H9 (cell line): ENCODE data around the gene NOG. TPM values are rescaled to one million over a fixed set of nuclear protein-coding genes. Genes with fewer than 3 reads are reported as not detected.

ENCODE experiments used
- DNase-seq: peaks from one replicate; pipeline ENCODE4 v3.0.0-alpha.2; 2017
- H2AFZ ChIP-seq: one replicate; pipeline ENCODE4 v1.6.1; 2013; ENCODE audit warnings: mild to moderate bottlenecking, low read length, control low read depth, moderate library complexity
- H2AK5ac ChIP-seq: 2 replicates; pipeline ENCODE4 v1.6.1; 2013; ENCODE audit warnings: low read length, control low read depth, mixed read lengths; ENCODE audit not compliant: insufficient read length
- H2BK120ac ChIP-seq: one replicate; pipeline ENCODE4 v1.6.1; 2013; ENCODE audit warnings: low read depth, mild to moderate bottlenecking, low read length, control low read depth, inconsistent platforms; ENCODE audit not compliant: poor library complexity, severe bottlenecking
- H2BK12ac ChIP-seq: 2 replicates; pipeline ENCODE4 v1.6.1; 2013; ENCODE audit warnings: low read length, control low read depth, mixed read lengths, low read depth; ENCODE audit not compliant: insufficient read length
- H2BK15ac ChIP-seq: 2 replicates; pipeline ENCODE4 v1.6.1; 2013; ENCODE audit warnings: low read depth, low read length, control low read depth
- H2BK20ac ChIP-seq: one replicate; pipeline ENCODE4 v1.6.1; 2013; ENCODE audit warnings: low read depth, mild to moderate bottlenecking, low read length, control low read depth, inconsistent platforms; ENCODE audit not compliant: poor library complexity, severe bottlenecking
- H2BK5ac ChIP-seq: 2 replicates; pipeline ENCODE4 v1.6.1; 2013; ENCODE audit warnings: low read length, control low read depth, mixed read lengths; ENCODE audit not compliant: insufficient read length
- H3K14ac ChIP-seq: 2 replicates; pipeline ENCODE4 v1.6.1; 2013; ENCODE audit warnings: low read length, control low read depth; ENCODE audit not compliant: insufficient read depth
- H3K18ac ChIP-seq: 2 replicates; pipeline ENCODE4 v1.6.1; 2013; ENCODE audit warnings: low read depth, mild to moderate bottlenecking, mixed read lengths, low read length, control low read depth; ENCODE audit not compliant: insufficient read length
- H3K23ac ChIP-seq: 2 replicates; pipeline ENCODE4 v1.6.1; 2013; ENCODE audit warnings: low read length, control low read depth, mixed read lengths, low read depth; ENCODE audit not compliant: insufficient read length
- H3K23me2 ChIP-seq: 2 replicates; pipeline ENCODE4 v1.6.1; 2013; ENCODE audit warnings: low read depth, mild to moderate bottlenecking, mixed read lengths, low read length, control low read depth; ENCODE audit not compliant: insufficient read length, poor library complexity, severe bottlenecking
- H3K27ac ChIP-seq: 2 replicates; pipeline ENCODE4 v1.5.1; 2013; ENCODE audit warnings: low read length, control low read depth, mixed read lengths, low read depth; ENCODE audit not compliant: insufficient read length
- H3K27me3 ChIP-seq: 2 replicates; pipeline ENCODE4 v1.6.1; 2013; ENCODE audit warnings: low read length, control low read depth, inconsistent platforms; ENCODE audit not compliant: insufficient read depth
- H3K4ac ChIP-seq: 2 replicates; pipeline ENCODE4 v1.6.1; 2013; ENCODE audit warnings: low read depth, mild to moderate bottlenecking, control low read depth, inconsistent platforms, low read length, moderate library complexity
- H3K4me1 ChIP-seq: 2 replicates; pipeline ENCODE4 v1.6.1; 2013; ENCODE audit warnings: low read length, control low read depth, inconsistent platforms; ENCODE audit not compliant: insufficient read depth
- H3K4me2 ChIP-seq: 2 replicates; pipeline ENCODE4 v1.6.1; 2013; ENCODE audit warnings: low read length, control low read depth, mixed read lengths; ENCODE audit not compliant: insufficient read length, insufficient read depth
- H3K56ac ChIP-seq: 2 replicates; pipeline ENCODE4 v1.6.1; 2013; ENCODE audit warnings: low read depth, mild to moderate bottlenecking, mixed read lengths, low read length, control low read depth; ENCODE audit not compliant: insufficient read length
- H3K79me1 ChIP-seq: 2 replicates; pipeline ENCODE4 v1.6.1; 2013; ENCODE audit warnings: low read depth, mild to moderate bottlenecking, moderate library complexity, low read length, control low read depth, inconsistent platforms; ENCODE audit not compliant: insufficient read depth, poor library complexity, severe bottlenecking
- H3K79me2 ChIP-seq: 2 replicates; pipeline ENCODE4 v1.6.1; 2013; ENCODE audit warnings: low read length, control low read depth, inconsistent platforms; ENCODE audit not compliant: insufficient read depth
- H3K9ac ChIP-seq: 2 replicates; pipeline ENCODE4 v1.6.1; 2013; ENCODE audit warnings: low read length, control low read depth, mixed read lengths; ENCODE audit not compliant: insufficient read length; ENCODE audit errors: extremely low read depth
- H3K9me3 ChIP-seq: one replicate; pipeline ENCODE4 v1.6.1; 2013; ENCODE audit warnings: low read depth, low read length, inconsistent platforms; ENCODE audit not compliant: control insufficient read depth
- H3T11ph ChIP-seq: one replicate; pipeline ENCODE4 v1.6.1; 2013; ENCODE audit warnings: mild to moderate bottlenecking, low read length, control low read depth, inconsistent platforms
- H4K20me1 ChIP-seq: one replicate; pipeline ENCODE4 v1.6.1; 2013; ENCODE audit not compliant: control insufficient read depth, insufficient read length, insufficient read depth
- H4K5ac ChIP-seq: 2 replicates; pipeline ENCODE4 v1.6.1; 2013; ENCODE audit warnings: low read depth, mild to moderate bottlenecking, mixed read lengths, low read length, control low read depth; ENCODE audit not compliant: insufficient read length
- H4K8ac ChIP-seq: replicated peaks from 2 replicates; pipeline ENCODE4 v1.6.1; 2013; ENCODE audit warnings: low read length, control low read depth, mixed read lengths, low read depth; ENCODE audit not compliant: insufficient read length
- H4K91ac ChIP-seq: 2 replicates; pipeline ENCODE4 v1.6.1; 2013; ENCODE audit warnings: low read depth, mild to moderate bottlenecking, moderate library complexity, mixed read lengths, low read length, control low read depth; ENCODE audit not compliant: insufficient read length
- H3K27ac Mint-ChIP-seq, 3 experiments: 2 replicates in 2 of 3; 3 replicates in 1 of 3; pipeline ENCODE4 v1.8.0; 2020 to 2021; ENCODE audit warnings: mixed read lengths in 3 of 3, mild to moderate bottlenecking in 1 of 3, moderate library complexity in 1 of 3
- H3K27me3 Mint-ChIP-seq: 2 replicates; pipeline ENCODE4 v1.8.0; 2021; ENCODE audit warnings: low read depth, mild to moderate bottlenecking, moderate library complexity, mixed read lengths
- H3K36me3 Mint-ChIP-seq, 3 experiments: 2 replicates in 2 of 3; 3 replicates in 1 of 3; pipeline ENCODE4 v1.8.0; 2020 to 2021; ENCODE audit warnings: low read depth in 3 of 3, mixed read lengths in 3 of 3; ENCODE audit not compliant: insufficient read depth in 1 of 3
- H3K4me1 Mint-ChIP-seq, 2 experiments: 2 replicates each; pipeline ENCODE4 v1.8.0; 2020; ENCODE audit warnings: mixed read lengths in 2 of 2
- H3K4me3 Mint-ChIP-seq, 2 experiments: 2 replicates in 1 of 2; 3 replicates in 1 of 2; pipeline ENCODE4 v1.8.0; 2020 to 2021; ENCODE audit warnings: mild to moderate bottlenecking in 2 of 2, mixed read lengths in 2 of 2, moderate library complexity in 1 of 2
- H3K9me3 Mint-ChIP-seq, 2 experiments: 2 replicates in 1 of 2; 3 replicates in 1 of 2; pipeline ENCODE4 v1.8.0; 2020; ENCODE audit warnings: mild to moderate bottlenecking in 2 of 2, mixed read lengths in 2 of 2, moderate library complexity in 1 of 2
- WGBS: extraction: QIAGEN DNeasy Blood & Tissue Kit; methylation state at CpG from one replicate; pipeline ENCODE4 v1.1.7; 2013; ENCODE audit warnings: missing lambda C conversion rate, low lambda C conversion rate, mixed read lengths; ENCODE audit not compliant: insufficient read length; ENCODE audit errors: extremely low coverage; 5-methylcytosine and 5-hydroxymethylcytosine counted together
- total RNA-seq: library from RNA; stranded (reverse); gene quantifications from 2 replicates; pipeline ENCODE4 v1.2.1, GENCODE V29; 2021
- TF ChIP-seq, protein P1 (sequence below): fragments of 200-600 bp; sonication (generic); conservative IDR thresholded peaks from 3 replicates; pipeline ENCODE4 v1.8.0; 2021; ENCODE audit warnings: antibody characterized with exemption, mild to moderate bottlenecking

NOG gene
- total RNA-seq, 1 experiment from 2014 or later: not detected

DNA sequence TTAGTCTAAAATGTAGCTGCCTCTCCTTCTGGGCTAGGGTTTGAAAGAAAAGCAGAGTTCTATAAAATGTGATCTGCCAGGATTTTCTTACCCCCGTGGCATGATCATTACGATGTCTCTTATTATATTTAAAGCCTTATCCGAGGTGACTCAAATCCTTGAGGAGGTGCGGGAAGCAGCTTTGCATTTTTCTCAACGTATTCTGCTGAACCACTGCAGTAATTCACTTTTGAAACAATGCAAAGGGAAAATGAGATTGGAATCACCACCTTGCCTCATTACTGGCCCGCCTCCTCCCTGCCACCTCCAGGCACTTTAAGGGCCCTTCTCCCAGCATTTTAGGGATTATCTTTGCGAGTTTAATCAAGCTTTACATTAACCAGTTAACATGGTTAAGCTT is 9.7 kb upstream of the NOG start:
- H2BK15ac ChIP-seq: no peak overlapping the region
- H2BK120ac ChIP-seq: no peak overlapping the region
- no peaks in the 10 kb centered on the region for H3K4me1 Mint-ChIP-seq
- H2BK20ac ChIP-seq: no peak overlapping the region
- no peaks in the 10 kb centered on the region for H3K79me2 ChIP-seq
- H3K9me3 ChIP-seq: no peaks in the 10 kb centered on the region
- no peak overlapping the region for H4K91ac ChIP-seq
- H3K27ac ChIP-seq: no peak overlapping the region
- H3K23me2 ChIP-seq: peaks cover 4% of the 10 kb centered on the region
- DNase-seq: no peak
- no peaks in the 10 kb centered on the region for H3K79me1 ChIP-seq
- H3K27ac Mint-ChIP-seq: no peak overlapping the region; a peak in 1 of 7 replicates
- no peaks in the 10 kb centered on the region for H3K27me3 ChIP-seq
- H3K9ac ChIP-seq: no peak overlapping the region
- no peak overlapping the region for H3K18ac ChIP-seq
- H2AFZ ChIP-seq: no peak overlapping the region
- H4K5ac ChIP-seq: no peak overlapping the region
- H3K14ac ChIP-seq: no peak overlapping the region
- H3T11ph ChIP-seq: no peak overlapping the region
- no peaks in the 10 kb centered on the region for H3K4me1 ChIP-seq
- no peak overlapping the region for H3K4me2 ChIP-seq
- H3K36me3 Mint-ChIP-seq: peaks cover 0 to 6% (median 0%) of the 10 kb centered on the region in 3 experiments; a peak in 2 of 7 replicates
- TF ChIP-seq, protein P1, sequence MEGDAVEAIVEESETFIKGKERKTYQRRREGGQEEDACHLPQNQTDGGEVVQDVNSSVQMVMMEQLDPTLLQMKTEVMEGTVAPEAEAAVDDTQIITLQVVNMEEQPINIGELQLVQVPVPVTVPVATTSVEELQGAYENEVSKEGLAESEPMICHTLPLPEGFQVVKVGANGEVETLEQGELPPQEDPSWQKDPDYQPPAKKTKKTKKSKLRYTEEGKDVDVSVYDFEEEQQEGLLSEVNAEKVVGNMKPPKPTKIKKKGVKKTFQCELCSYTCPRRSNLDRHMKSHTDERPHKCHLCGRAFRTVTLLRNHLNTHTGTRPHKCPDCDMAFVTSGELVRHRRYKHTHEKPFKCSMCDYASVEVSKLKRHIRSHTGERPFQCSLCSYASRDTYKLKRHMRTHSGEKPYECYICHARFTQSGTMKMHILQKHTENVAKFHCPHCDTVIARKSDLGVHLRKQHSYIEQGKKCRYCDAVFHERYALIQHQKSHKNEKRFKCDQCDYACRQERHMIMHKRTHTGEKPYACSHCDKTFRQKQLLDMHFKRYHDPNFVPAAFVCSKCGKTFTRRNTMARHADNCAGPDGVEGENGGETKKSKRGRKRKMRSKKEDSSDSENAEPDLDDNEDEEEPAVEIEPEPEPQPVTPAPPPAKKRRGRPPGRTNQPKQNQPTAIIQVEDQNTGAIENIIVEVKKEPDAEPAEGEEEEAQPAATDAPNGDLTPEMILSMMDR: no peak
- no peak overlapping the region for H3K4me3 Mint-ChIP-seq
- H4K8ac ChIP-seq: no peak overlapping the region
- no peak overlapping the region for H3K56ac ChIP-seq
- H2BK5ac ChIP-seq: no peak overlapping the region
- no peak overlapping the region for H2BK12ac ChIP-seq
- H2AK5ac ChIP-seq: no peak overlapping the region
- H3K23ac ChIP-seq: no peak overlapping the region
- no CpG with 5 or more reads among the region's 7 CpGs for WGBS
- H4K20me1 ChIP-seq: no peaks in the 10 kb centered on the region
- H3K4ac ChIP-seq: no peak overlapping the region
- peaks cover 3 to 4% of the 10 kb centered on the region in 2 experiments; a peak in 2 of 5 replicates for H3K9me3 Mint-ChIP-seq
- H3K27me3 Mint-ChIP-seq: peaks cover 14% of the 10 kb centered on the region
